Small intestine (tissue), 7 donors: ENCODE data around the gene WSCD2. TPM values are rescaled to one million over a fixed set of nuclear protein-coding genes. Genes with fewer than 3 reads are reported as not detected.

Source experiments
- DNase-seq, 2 donors: peaks; one replicate each; pipeline versions ENCODE4 v3.0.0 to v3.0.0-alpha.2; 2013
- FAIRE-seq: peaks from 2 replicates; lab custom pipeline; 2012; peaks lifted over from hg19 to GRCh38; lab: Jason Lieb, UNC
- H3K27ac ChIP-seq, 3 donors: one replicate each; pipeline ENCODE4 v1.5.1; 2013; ENCODE audit warnings: low read length in 2 of 3, mild to moderate bottlenecking in 2 of 3, control low read depth in 1 of 3, inconsistent platforms in 1 of 3, low read depth in 1 of 3, moderate library complexity in 1 of 3
- H3K27me3 ChIP-seq, 3 donors: one replicate each; pipeline ENCODE4 v1.6.1; 2013; ENCODE audit warnings: low read length in 3 of 3, inconsistent platforms in 1 of 3; ENCODE audit not compliant: control insufficient read depth in 3 of 3, insufficient read depth in 3 of 3
- H3K36me3 ChIP-seq, 3 donors: one replicate each; pipeline ENCODE4 v1.6.1; 2013; ENCODE audit warnings: low read length in 3 of 3, inconsistent platforms in 1 of 3, low read depth in 1 of 3, mild to moderate bottlenecking in 1 of 3, moderate library complexity in 1 of 3; ENCODE audit not compliant: control insufficient read depth in 3 of 3, insufficient read depth in 2 of 3
- H3K4me1 ChIP-seq, 3 donors: one replicate each; pipeline ENCODE4 v1.6.1; 2013; ENCODE audit warnings: low read length in 2 of 3, inconsistent platforms in 1 of 3, low read depth in 1 of 3, mild to moderate bottlenecking in 1 of 3, moderate library complexity in 1 of 3; ENCODE audit not compliant: control insufficient read depth in 3 of 3, insufficient read depth in 2 of 3
- H3K4me3 ChIP-seq, 3 donors: one replicate each; pipeline ENCODE4 v1.5.1; 2013; ENCODE audit warnings: low read length in 3 of 3, control low read depth in 1 of 3, inconsistent platforms in 1 of 3, low read depth in 1 of 3, mild to moderate bottlenecking in 1 of 3, moderate library complexity in 1 of 3
- H3K9me3 ChIP-seq, 2 donors: one replicate each; pipeline ENCODE4 v1.6.1; 2013; ENCODE audit warnings: low read depth in 1 of 2, low read length in 1 of 2; ENCODE audit not compliant: control insufficient read depth in 2 of 2, insufficient read depth in 1 of 2
- WGBS, 3 donors: extraction: QIAGEN DNeasy Blood & Tissue Kit; methylation state at CpG; one replicate each; pipeline ENCODE4 v1.1.7; 2013; 5-methylcytosine and 5-hydroxymethylcytosine counted together
- polyA plus RNA-seq, 4 donors: library from polyadenylated mRNA; stranded (reverse) in 3 of 4; unstranded in 1 of 4; fragments of 200-250 nt in 3 of 4; fragments of 120-200 nt in 1 of 4; gene quantifications; one replicate each; pipeline versions ENCODE4 v1.2.1 to v1.2.3, GENCODE V29; 2013
- donor health status: healthy with polysubstance abuse.
- donor health status: control.
- donor health status: control.
- donor health status: Bipolar disorder and iron deficiency.
- donor health status: healthy.

WSCD2 gene
- polyA plus RNA-seq, 4 donors = 1.1 to 1.2 TPM; not detected in 2

- no peak overlapping the region for H3K27ac ChIP-seq
- H3K36me3 ChIP-seq = no peaks in the 10 kb centered on the region
- H3K27me3 ChIP-seq = no peaks in the 10 kb centered on the region
- 83 to 88% (median 84%) methylated on average over 3 of the region's 3 CpGs for WGBS, 3 donors
- no peak for DNase-seq
- H3K9me3 ChIP-seq = no peaks in the 10 kb centered on the region
- H3K4me3 ChIP-seq = no peak overlapping the region
- H3K4me1 ChIP-seq = no peaks in the 10 kb centered on the region
- FAIRE-seq = no peak
Observed at GRCh38 chr12:108176292-108176691, 47.2 kb downstream of the WSCD2 start.

GRCh38 chr12:108177131-108177530 is 48.0 kb downstream of the WSCD2 start:
- DNase-seq = no peak
- no peaks in the 10 kb centered on the region for H3K4me1 ChIP-seq
- no peak overlapping the region for H3K4me3 ChIP-seq
- WGBS, 3 donors = 86 to 91% (median 88%) methylated on average over 3 of the region's 3 CpGs
- no peaks in the 10 kb centered on the region for H3K9me3 ChIP-seq
- no peaks in the 10 kb centered on the region for H3K36me3 ChIP-seq
- H3K27ac ChIP-seq = no peak overlapping the region
- no peaks in the 10 kb centered on the region for H3K27me3 ChIP-seq
- no peak for FAIRE-seq

- Histone ChIP-seq H3K36me3 (no peaks in the 10 kb centered on the region), H3K27me3 (no peaks in the 10 kb centered on the region), H3K4me3 (no peak overlapping the region), H3K4me1 (no peaks in the 10 kb centered on the region), H3K9me3 (no peaks in the 10 kb centered on the region), H3K27ac (no peak overlapping the region)
- 52 to 64% (median 54%) methylated on average over 2 of the region's 2 CpGs for WGBS, 3 donors
- no peak for DNase-seq
- FAIRE-seq = no peak
Observed at GRCh38 chr12:108179305-108179704, 50.2 kb downstream of the WSCD2 start.

GRCh38 chr12:108180255-108181094 is 51.4 kb downstream of the WSCD2 start:
- Histone ChIP-seq H3K36me3 (no peaks in the 10 kb centered on the region), H3K9me3 (no peaks in the 10 kb centered on the region), H3K27ac (no peak overlapping the region), H3K4me3 (no peak overlapping the region), H3K4me1 (no peaks in the 10 kb centered on the region), H3K27me3 (no peaks in the 10 kb centered on the region)
- 71 to 78% (median 76%) methylated on average over 7 of the region's 7 CpGs for WGBS, 3 donors
- DNase-seq (no peak), FAIRE-seq (no peak)

GRCh38 chr12:108181095-108181454 is 52.0 kb downstream of the WSCD2 start:
- no peaks in the 10 kb centered on the region for H3K9me3 ChIP-seq
- no peaks in the 10 kb centered on the region for H3K4me1 ChIP-seq
- H3K4me3 ChIP-seq = no peak overlapping the region
- WGBS, 3 donors = 72 to 78% (median 75%) methylated on average over 8 of the region's 8 CpGs
- FAIRE-seq (no peak), DNase-seq (no peak)
- no peak overlapping the region for H3K27ac ChIP-seq
- no peaks in the 10 kb centered on the region for H3K36me3 ChIP-seq
- no peaks in the 10 kb centered on the region for H3K27me3 ChIP-seq

- H3K27me3 ChIP-seq = no peaks in the 10 kb centered on the region
- no peak overlapping the region for H3K4me3 ChIP-seq
- FAIRE-seq = no peak
- WGBS, 3 donors = 76 to 79% (median 77%) methylated on average over 4 of the region's 4 CpGs
- no peaks in the 10 kb centered on the region for H3K9me3 ChIP-seq
- no peak for DNase-seq
- H3K27ac ChIP-seq = no peak overlapping the region
- H3K36me3 ChIP-seq = no peaks in the 10 kb centered on the region
- no peaks in the 10 kb centered on the region for H3K4me1 ChIP-seq
Observed at GRCh38 chr12:108182096-108182495, 53.0 kb downstream of the WSCD2 start.

- no peak for FAIRE-seq
Observed at GRCh38 chr12:108185002-108185401, 55.9 kb downstream of the WSCD2 start.

GRCh38 chr12:108187831-108188230 is 58.7 kb downstream of the WSCD2 start:
- Histone ChIP-seq H3K9me3 (no peaks in the 10 kb centered on the region), H3K4me3 (no peak overlapping the region), H3K27me3 (no peaks in the 10 kb centered on the region), H3K4me1 (no peaks in the 10 kb centered on the region), H3K27ac (no peak overlapping the region), H3K36me3 (no peaks in the 10 kb centered on the region)
- FAIRE-seq (no peak), DNase-seq (no peak)
- WGBS, 3 donors = 77 to 81% (median 79%) methylated on average over 5 of the region's 5 CpGs

More at GRCh38 chr12:108185002-108185401, 55.9 kb downstream of the WSCD2 start:
- no peaks in the 10 kb centered on the region for H3K27me3 ChIP-seq
- H3K4me3 ChIP-seq = no peak overlapping the region
- no peak overlapping the region for H3K27ac ChIP-seq
- WGBS, 3 donors = 74 to 79% (median 75%) methylated on average over 1 of the region's 1 CpG
- no peaks in the 10 kb centered on the region for H3K9me3 ChIP-seq
- no peaks in the 10 kb centered on the region for H3K4me1 ChIP-seq
- H3K36me3 ChIP-seq = no peaks in the 10 kb centered on the region
- no peak for DNase-seq

- H3K9me3 ChIP-seq = no peaks in the 10 kb centered on the region
- DNase-seq = no peak
- H3K4me1 ChIP-seq = no peaks in the 10 kb centered on the region
- H3K27ac ChIP-seq = no peak overlapping the region
- FAIRE-seq = no peak
- WGBS, 3 donors = 37 to 52% (median 46%) methylated on average over 3 of the region's 3 CpGs
- H3K27me3 ChIP-seq = no peaks in the 10 kb centered on the region
- no peaks in the 10 kb centered on the region for H3K36me3 ChIP-seq
- no peak overlapping the region for H3K4me3 ChIP-seq
Observed at GRCh38 chr12:108190529-108190928, 61.4 kb downstream of the WSCD2 start.
